Breast epithelium (tissue), 4 donors: Measurements from ENCODE around the gene S100Z. TPM values are rescaled to one million over a fixed set of nuclear protein-coding genes. Genes with fewer than 3 reads are reported as not detected.

Experiments
- DNase-seq, 2 donors: peaks; one replicate each; pipeline ENCODE4 v3.0.0-alpha.2; 2019; ENCODE audit warnings: low spot score in 2 of 2
- H3K27ac ChIP-seq, 2 donors: fragments of 200-600 bp; sonication (generic) in 1 of 2; one replicate each; pipeline ENCODE4 v1.5.1; 2016 to 2019; ENCODE audit warnings: mild to moderate bottlenecking in 1 of 2
- H3K27me3 ChIP-seq, 2 donors: fragments of 200-600 bp; sonication (generic) in 1 of 2; one replicate each; pipeline versions ENCODE4 v1.5.1 to v1.6.0; 2017 to 2019; ENCODE audit warnings: control low read depth in 1 of 2, mild to moderate bottlenecking in 1 of 2
- H3K36me3 ChIP-seq: fragments of 200-600 bp; one replicate; pipeline ENCODE4 v1.5.1; 2019
- H3K4me1 ChIP-seq, 2 donors: fragments of 200-600 bp; sonication (generic); one replicate each; pipeline ENCODE4 v1.5.1; 2016 to 2019; ENCODE audit warnings: control low read depth in 1 of 2
- H3K4me3 ChIP-seq, 3 donors: fragments of 200-600 bp; sonication (generic); 1 replicate in 2 of 3; 2 replicates in 1 of 3; pipeline ENCODE4 v1.5.1; 2016 to 2019; ENCODE audit warnings: mild to moderate bottlenecking in 3 of 3, moderate library complexity in 2 of 3
- H3K9me3 ChIP-seq, 2 donors: fragments of 200-600 bp; sonication (generic) in 1 of 2; one replicate each; pipeline ENCODE4 v1.5.1; 2016 to 2019; ENCODE audit warnings: control low read depth in 1 of 2
- CTCF ChIP-seq, 3 donors: fragments of 450-650 bp; IDR thresholded peaks; one replicate each; pipeline ENCODE4 v1.5.1; 2016 to 2017; ENCODE audit warnings: antibody characterized with exemption in 3 of 3, mild to moderate bottlenecking in 3 of 3, moderate library complexity in 3 of 3
- POLR2A ChIP-seq: fragments of 450-650 bp; IDR thresholded peaks from one replicate; pipeline ENCODE4 v1.6.1; 2016; ENCODE audit warnings: antibody characterized with exemption, mild to moderate bottlenecking, moderate library complexity
- POLR2AphosphoS5 ChIP-seq, 3 donors: sonication (generic); formaldehyde crosslinking; IDR thresholded peaks; one replicate each; pipeline ENCODE4 v1.6.1; 2017; ENCODE audit warnings: antibody characterized with exemption in 3 of 3
- intact Hi-C: fragments of 100-400 bp; cut with DNase I; formaldehyde crosslinking; loops from one replicate; pipeline ENCODE4 v1.15.1; 2023; ENCODE audit warnings: low total_unique reads
- total RNA-seq, 3 donors: library from RNA; depleted of rRNA; stranded (reverse); fragments of >200 nt; gene quantifications; one replicate each; pipeline ENCODE4 v1.1.0, GENCODE V29; 2016

S100Z gene
- total RNA-seq, 3 donors from 2014 or later, result 0.33 to 1.0 TPM; not detected in 1

DNA sequence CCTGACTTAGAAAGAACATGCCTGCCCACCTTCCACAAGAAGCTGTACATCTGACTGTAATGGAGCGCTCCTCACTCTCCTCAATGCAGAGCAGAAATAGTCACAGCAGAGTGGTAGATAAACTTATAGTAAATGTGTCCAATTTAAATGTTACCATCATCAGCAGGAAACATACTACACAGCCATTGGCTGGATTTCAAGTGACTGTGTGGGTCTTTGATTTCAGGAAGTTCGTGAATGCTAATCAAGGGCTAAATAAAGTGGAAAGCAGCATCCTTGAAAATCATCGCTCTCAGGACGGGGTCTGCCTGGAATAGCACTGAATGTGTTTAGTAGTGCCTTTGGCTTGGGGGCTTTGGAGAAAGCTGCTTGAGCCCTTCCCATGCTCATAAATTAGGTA lies 70.7 kb downstream of the S100Z start:
- H3K36me3 ChIP-seq, result no peaks in the 10 kb centered on the region
- no peaks in the 10 kb centered on the region for H3K27me3 ChIP-seq
- no peak overlapping the region for H3K4me3 ChIP-seq
- no peaks in the 10 kb centered on the region for H3K4me1 ChIP-seq
- intact Hi-C loops, result no loop called here
- no peak for DNase-seq
- TF ChIP-seq CTCF (IDR thresholded peaks at IDR 0.05) (no peak), POLR2AphosphoS5 (IDR thresholded peaks at IDR 0.05) (no peak), POLR2A (no peak)
- H3K9me3 ChIP-seq, result no peaks in the 10 kb centered on the region
- H3K27ac ChIP-seq, result no peak overlapping the region

- TF ChIP-seq CTCF (IDR thresholded peaks at IDR 0.05) (no peak), POLR2AphosphoS5 (IDR thresholded peaks at IDR 0.05) (no peak)
- H3K36me3 ChIP-seq, result no peaks in the 10 kb centered on the region
- no peak for DNase-seq
These were observed 76.7 kb downstream of the S100Z start for GRCh38 chr5:76926329-76927105.

GRCh38 chr5:76927961-76928360 lies 78.1 kb downstream of the S100Z start:
- intact Hi-C loops, result no loop called here
- Histone ChIP-seq H3K9me3 (no peaks in the 10 kb centered on the region), H3K4me3 (no peak overlapping the region), H3K4me1 (no peaks in the 10 kb centered on the region), H3K27ac (no peak overlapping the region), H3K36me3 (no peaks in the 10 kb centered on the region), H3K27me3 (no peaks in the 10 kb centered on the region)
- no peak for DNase-seq
- no peak for TF ChIP-seq POLR2AphosphoS5 (IDR thresholded peaks at IDR 0.05)

More at GRCh38 chr5:76926329-76927105, 76.7 kb downstream of the S100Z start:
- no peaks in the 10 kb centered on the region for H3K4me1 ChIP-seq
- H3K27ac ChIP-seq, result no peak overlapping the region
- no peaks in the 10 kb centered on the region for H3K9me3 ChIP-seq
- no peaks in the 10 kb centered on the region for H3K27me3 ChIP-seq
- no peak overlapping the region for H3K4me3 ChIP-seq
- intact Hi-C loops, result no loop called here

DNA sequence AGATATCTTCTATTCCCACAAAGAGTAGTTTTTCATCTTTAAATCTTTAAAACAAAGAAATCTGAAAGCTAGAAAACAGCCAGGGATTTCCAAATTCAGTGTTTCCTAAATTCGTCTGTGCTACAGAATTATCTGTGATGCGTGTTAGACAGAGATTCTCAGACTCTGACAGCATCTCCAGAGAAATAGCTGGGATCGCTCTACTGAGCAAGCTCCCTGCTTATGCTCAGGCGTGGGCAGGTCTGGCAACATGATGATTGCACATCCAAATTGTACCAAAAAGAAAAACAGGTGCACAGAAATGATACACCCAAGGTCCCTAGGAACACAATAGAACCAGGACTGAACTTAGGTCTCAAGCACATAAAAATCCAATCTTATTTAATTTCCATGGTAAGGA lies 80.3 kb downstream of the S100Z start:
- intact Hi-C loops, result no loop called here

GRCh38 chr5:76938177-76938576 lies 88.4 kb downstream of the S100Z start:
- intact Hi-C loops, result no loop called here
- Histone ChIP-seq H3K4me3 (no peak overlapping the region), H3K36me3 (no peaks in the 10 kb centered on the region), H3K27ac (no peak overlapping the region), H3K9me3 (no peaks in the 10 kb centered on the region), H3K27me3 (no peaks in the 10 kb centered on the region), H3K4me1 (no peaks in the 10 kb centered on the region)
- no peak for DNase-seq
- TF ChIP-seq POLR2A (no peak), POLR2AphosphoS5 (IDR thresholded peaks at IDR 0.05) (no peak), CTCF (IDR thresholded peaks at IDR 0.05) (no peak)

More for the DNA sequence above, 80.3 kb downstream of the S100Z start:
- DNase-seq, result no peak
- Histone ChIP-seq H3K27ac (no peak overlapping the region), H3K27me3 (no peaks in the 10 kb centered on the region), H3K36me3 (no peaks in the 10 kb centered on the region), H3K4me3 (no peak overlapping the region), H3K9me3 (no peaks in the 10 kb centered on the region), H3K4me1 (no peaks in the 10 kb centered on the region)
- TF ChIP-seq POLR2AphosphoS5 (IDR thresholded peaks at IDR 0.05), result no peak

DNA sequence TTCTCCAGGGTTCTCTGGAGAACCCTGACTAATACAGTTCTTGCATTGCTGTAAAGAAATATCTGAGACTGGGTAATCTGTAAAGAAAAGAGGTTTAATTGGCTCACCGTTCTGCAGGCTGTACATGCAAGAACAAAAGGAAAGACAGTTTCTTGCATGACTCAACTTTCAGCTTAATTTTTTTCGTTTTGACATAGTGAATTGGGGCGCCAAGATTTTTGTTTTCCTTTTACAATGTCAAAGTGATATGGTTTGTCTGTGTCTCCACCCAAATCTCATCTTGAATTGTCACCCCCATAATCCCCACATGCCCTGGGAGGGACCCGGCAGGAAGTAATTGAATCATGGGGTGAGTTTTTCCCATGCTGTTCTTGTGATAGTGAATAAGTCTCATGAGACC lies 91.2 kb downstream of the S100Z start:
- H3K27ac ChIP-seq, result no peak overlapping the region
- no peaks in the 10 kb centered on the region for H3K9me3 ChIP-seq
- intact Hi-C loops, result no loop called here
- H3K4me3 ChIP-seq, result no peak overlapping the region
- H3K27me3 ChIP-seq, result no peaks in the 10 kb centered on the region
- H3K36me3 ChIP-seq, result no peaks in the 10 kb centered on the region
- no peaks in the 10 kb centered on the region for H3K4me1 ChIP-seq
- no peak for DNase-seq
- TF ChIP-seq POLR2AphosphoS5 (IDR thresholded peaks at IDR 0.05), result no peak
- TF ChIP-seq POLR2A, result no peak
- no peak for TF ChIP-seq CTCF (IDR thresholded peaks at IDR 0.05)
